HG02759 (cell line): ENCODE measurements around the gene FTHL17.

Source experiments
- ATAC-seq: cut with Tn5 transposase; IDR thresholded peaks from one replicate; pipeline ENCODE4 v1.9.1; 2021; ENCODE audit warnings: mild to moderate bottlenecking, moderate library complexity; ENCODE audit not compliant: unreplicated experiment

Gene FTHL17

GRCh38 chrX:31071725-31072124 is at the start of gene FTHL17:
Gene FTHL17, minus strand, starts transcription at chrX:31072041. Its CDS starts 88 bp downstream, at chrX:31071953.
- ATAC-seq, result no peak

GRCh38 chrX:31117266-31117665 is 45.4 kb upstream of the FTHL17 start:
- ATAC-seq, result no peak

GRCh38 chrX:31115398-31115797 is 43.6 kb upstream of the FTHL17 start:
- no peak for ATAC-seq

DNA sequence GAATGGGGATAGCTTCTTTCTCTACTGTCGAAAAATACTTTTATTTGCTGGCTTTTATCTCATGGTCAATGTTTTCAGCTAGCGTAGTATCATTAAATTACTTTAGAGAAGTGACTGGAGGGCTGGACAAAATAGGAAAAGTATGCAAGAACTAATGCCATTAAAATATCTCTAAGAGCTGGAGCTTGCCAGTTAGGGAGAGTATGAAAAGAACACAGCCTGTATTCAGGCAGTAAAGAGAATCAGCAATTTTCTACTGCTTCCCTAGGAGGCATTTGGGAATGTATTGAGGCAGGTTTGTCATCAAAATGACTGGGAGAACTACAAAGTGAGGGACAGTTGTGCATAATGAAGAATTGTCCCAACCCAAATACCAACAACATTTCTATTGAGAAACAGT is 43.0 kb upstream of the FTHL17 start:
- ATAC-seq, result no peak

- ATAC-seq, result no peak
Measured at GRCh38 chrX:31112226-31112999, 40.6 kb upstream of the FTHL17 start.

DNA sequence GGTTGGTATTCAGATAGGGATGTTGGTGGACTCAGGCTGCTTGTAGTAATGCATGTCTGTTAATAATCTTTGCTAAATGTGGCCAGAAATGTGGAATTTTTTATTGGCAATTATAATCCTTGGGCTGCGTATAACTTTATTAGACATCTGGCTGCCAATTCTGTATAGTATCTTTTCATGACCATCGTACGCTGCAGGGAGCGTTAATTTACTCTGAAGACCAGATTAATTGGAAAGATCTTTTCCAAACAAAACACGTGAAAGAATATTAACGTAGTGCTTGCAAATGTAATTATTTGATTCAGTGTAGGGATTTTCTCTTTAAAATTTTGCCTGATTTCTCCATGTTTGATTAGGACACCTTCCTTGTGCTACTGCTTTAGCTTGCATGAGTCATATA is 38.8 kb upstream of the FTHL17 start:
- no peak for ATAC-seq

DNA sequence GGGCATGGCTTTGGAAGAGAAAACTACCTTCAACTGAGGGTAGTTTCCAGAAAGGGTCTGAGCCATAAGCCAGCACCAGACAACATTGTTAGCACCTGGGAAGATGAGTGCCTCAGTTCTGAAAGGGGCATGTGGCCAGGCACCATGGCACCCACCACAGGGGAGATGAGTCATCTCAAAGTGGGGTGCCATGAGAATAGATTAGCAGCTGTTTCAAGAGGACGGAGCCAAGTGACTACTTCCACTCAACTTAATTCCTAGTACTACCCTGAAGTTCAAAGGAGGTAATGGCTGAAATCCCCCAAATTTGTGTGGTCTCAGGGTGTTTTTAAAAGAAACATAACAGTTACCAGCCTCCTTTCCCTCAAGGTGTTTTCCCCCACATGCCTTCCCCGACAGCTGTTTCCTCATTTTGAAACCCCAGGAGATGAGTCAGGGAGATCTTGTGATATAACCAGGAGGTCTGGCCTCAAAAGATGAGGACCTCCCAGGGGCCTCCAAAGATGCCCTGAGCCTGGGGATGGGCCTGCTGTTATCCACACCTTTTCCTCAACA is 27.8 kb upstream of the FTHL17 start:
- ATAC-seq, result peak; percentile 87

DNA sequence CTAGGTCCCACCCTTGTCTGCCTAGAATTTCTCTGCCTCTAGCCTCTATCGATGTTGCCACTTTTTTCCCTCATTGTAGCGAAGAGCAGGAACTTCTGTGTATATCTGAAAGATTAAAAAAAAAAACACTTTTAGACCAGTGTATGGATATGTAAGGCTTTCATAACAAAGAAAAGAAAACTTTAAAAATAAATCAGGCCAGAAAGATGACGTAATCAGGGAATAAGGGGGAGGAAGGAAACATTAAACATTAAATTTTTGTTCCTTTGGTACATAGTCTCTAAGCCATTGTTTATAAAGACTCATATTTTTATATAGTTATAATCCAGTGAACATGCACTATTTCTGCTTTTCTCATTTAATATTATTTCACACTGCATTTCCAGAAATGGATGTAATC is 26.2 kb upstream of the FTHL17 start:
- no peak for ATAC-seq

DNA sequence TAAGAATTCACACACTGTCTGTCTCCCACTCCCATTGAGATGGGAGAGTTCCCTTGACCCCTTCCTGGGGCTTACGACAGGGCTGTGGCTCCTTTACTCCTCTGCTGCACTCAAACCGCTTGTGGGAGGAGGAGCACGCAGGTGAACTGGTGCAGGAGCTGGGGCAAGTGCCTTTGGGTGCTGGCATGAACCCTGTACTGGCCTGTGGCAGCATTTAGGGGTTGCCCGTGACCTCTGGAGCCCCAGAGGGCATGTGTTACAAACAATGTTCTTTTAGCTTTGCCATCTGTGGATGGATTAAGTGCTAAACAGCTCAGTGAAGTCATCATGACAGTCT is 21.8 kb upstream of the FTHL17 start:
- ATAC-seq, result peak; percentile 24

DNA sequence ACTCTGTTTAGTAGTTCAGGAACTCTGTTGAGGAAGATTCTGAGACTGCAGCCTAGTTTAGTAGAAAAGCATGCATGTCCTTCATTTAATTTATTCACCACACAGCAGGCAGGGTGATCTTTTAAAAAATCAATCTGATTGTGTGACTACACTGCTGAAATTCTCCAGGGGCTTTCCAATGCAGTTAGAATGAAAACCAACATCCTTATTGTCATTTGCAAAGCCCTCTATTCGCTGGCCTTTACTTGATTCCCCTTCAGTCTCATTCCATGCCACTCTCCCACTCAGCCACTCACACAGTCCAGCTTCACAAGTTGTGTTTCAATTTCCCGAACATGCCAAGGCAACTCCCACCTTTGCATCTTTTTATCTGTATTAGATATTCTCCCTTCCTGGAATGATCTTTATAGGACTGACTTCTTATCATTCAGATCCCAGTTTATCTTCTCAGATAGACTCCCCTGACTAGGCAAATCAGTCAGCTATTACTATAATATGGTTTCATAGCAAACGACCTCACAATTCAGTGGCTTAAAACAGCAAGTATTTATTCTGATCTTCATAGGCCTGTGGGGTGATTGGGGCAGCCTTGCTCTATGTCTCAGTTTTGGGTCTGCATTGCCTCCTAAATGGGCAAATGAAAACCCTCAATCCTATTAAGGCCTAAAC is 21.3 kb upstream of the FTHL17 start:
- peak; percentile 83 for ATAC-seq

DNA sequence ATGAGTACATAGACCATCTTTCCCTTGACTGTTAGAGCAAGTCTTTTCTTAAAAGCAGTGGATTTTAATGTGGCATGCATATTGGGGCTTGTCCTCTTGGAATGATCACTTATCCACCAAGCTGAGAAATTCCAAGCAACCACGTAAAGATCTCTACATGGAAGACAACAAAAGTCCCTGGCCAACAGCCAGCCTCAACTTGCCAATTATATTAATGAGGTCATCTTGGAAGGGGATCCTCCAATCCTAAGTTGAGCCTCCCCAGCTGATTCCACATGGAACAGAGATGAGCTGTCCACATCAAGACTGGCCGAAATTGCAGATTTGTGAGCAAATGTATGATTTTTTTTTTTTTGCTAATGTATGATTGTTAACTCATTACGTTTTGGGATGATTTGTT is 20.6 kb upstream of the FTHL17 start:
- peak; percentile 5 for ATAC-seq

DNA sequence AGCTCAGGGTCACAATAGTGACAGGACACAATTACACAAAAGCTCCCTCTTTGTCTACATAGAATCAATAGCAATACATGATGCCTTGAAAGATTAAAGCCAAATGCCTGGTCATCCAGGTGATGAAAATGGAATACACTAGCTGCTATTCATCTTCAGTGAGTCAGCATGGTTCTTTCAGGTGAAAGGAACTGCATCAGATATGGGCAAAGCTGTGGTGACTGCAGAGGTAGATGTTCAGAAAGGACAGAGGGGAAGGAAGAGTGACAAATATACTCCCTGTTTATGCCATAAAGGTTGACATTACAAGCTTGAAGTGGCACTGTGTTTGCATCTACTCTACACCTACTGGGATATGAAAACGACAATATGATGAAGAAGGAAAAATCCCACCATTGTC is 20.0 kb upstream of the FTHL17 start:
- ATAC-seq, result no peak

DNA sequence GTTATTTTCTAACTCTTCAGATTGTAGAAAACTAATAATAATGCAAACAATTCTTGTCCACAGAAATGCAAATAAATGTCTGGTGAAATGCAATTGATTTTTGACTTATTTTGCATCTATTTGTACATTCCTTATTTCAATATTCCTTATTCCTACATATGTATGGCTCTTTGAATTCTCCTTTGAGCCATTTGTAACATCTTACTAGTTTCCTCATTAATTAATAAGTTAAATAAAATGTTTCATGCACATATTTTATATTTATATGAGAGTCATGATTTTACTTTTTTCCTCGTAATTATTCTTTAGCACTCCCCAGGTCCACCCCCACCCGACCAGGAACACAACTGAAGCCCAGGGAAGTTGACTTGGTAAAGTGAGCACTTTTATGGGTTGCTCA is 2.7 kb upstream of the FTHL17 start:
- no peak for ATAC-seq

DNA sequence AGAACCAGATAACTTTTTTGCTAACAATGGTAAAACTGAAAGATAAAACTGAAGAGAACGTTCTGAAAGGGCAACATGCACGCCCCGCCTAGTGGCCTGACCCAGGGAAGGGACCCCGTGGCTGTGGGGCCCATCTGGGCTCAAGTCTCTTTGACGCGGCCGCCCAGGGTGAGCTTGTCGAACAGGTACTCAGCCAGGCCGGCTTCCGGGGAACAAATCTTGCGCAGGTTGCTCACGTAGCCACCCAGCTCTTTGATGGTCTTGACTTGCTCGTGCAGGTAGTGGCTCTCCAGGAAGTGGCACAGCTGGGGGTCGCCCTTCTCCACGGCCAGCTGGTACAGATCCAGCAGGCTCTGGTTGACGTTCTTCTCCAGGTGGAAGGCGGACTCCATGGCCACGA is 579 bp downstream of the FTHL17 start:
- ATAC-seq, result no peak

- peak; percentile 84 for ATAC-seq
Measured at GRCh38 chrX:31070057-31070468, 1.8 kb downstream of the FTHL17 start.

DNA sequence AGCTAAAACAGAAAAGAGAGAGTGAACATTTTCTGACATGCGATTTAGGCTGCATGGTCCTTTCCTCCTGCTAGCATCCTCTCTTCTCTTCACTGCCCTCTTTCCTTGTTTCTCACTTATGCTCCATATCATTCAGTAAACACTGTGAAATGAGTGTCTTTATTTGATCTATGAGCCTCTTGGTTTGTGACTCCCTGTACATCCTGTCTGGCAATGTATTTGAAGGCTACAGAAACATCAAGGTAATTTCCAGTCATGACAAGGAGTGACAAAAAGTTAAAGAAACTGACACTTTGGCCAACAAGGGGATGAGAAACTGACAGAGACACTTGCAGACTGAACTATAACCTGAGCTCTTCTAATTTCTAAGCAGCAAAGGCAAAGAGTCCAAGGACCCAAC is 8.7 kb downstream of the FTHL17 start:
- no peak for ATAC-seq

GRCh38 chrX:31061091-31061490 is 10.8 kb downstream of the FTHL17 start:
- ATAC-seq, result peak; percentile 84

DNA sequence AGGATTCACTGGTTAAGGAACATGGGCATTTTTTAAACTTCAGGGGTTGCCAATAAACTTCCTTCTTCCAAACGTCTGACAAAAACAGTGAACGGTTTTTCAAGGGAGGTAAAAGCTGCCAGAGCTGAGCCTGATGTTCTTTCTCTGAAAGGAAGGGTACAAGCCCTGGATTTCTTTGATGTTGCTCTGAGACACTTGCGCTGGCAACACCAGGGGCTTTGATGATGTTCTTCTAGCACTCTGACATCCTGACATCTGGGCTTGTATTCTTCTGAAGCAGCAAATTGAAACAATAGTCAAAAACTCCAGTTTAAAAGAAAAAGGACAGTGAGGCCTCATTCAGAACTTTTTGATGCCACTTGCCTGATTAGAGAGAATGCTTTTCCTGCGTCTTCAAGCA is 11.8 kb downstream of the FTHL17 start:
- ATAC-seq, result no peak

DNA sequence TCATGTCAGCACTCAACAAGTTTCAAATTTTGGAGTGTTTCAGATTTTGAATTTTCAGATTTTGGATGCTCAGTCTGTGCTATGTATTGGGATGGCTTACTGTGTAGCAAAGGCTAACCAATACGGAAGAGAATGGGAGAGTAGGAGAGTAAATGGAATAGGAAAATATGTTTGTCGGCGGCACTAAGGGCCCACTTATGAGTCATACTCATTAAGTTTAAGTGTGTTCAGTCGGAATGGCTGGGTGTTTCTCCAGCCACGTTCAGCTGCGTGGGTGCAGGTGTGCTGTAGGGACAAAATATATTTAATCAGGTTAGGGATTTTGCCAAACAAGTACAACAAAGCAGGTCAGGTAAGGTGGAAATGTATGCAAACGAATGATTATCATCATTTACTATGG is 13.6 kb downstream of the FTHL17 start:
- ATAC-seq, result no peak

DNA sequence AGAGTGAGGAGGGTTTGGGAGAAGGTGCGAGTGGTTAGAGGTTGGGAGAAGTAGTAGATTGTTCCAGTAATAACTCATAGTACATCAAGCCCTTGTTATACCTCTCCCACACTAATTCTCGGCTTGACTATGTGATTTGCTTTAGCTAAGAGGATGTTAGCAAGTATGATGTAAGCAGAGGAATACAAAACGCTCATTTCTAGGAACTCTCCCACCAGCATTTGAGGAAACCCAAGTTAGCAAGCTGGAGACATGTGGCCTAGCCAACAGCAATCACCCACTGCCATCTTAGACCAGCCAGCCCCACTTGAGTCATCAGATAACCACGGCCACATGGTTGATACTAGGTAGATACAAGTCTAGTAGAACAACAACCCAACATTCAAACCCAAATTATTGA is 14.2 kb downstream of the FTHL17 start:
- no peak for ATAC-seq

DNA sequence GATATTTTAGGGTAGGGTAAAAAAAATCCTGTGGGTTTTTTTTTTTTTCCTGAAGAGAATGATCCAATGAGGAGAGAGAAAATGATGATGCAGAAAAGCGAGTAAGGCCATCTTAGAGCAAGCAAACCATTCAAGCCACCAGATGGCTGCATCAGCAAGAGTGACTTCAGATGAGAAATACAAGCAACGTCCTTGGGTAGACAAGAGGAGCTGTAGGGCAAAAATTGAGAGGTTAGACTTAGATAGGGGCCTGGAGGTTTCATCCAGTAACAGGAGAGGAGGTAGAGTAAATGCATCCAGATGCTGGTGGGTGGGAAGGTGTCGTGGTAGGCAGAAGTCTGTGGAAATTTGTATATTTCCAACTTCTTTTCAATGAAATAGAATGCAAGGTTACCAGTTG is 14.6 kb downstream of the FTHL17 start:
- ATAC-seq, result no peak

DNA sequence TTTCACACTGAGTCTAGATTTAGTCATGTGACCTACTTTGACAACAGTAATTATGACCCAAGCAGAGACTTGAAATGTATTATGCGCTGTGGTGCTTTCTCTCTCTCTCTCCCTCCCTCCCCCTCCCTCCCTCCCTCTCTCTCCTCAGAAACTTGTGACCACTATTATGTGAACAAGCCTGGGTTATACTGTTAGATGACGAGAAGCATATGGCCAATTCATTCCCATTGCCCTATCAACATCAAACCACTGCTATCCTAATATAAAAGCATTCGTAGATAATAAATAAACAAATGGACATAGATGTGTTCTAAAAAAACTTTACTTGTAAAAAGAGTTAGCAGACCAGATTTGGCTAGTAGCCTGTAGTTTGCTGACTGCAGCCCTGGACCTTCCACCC is 18.2 kb downstream of the FTHL17 start:
- ATAC-seq, result no peak
